ENCODE results near the gene MAP7D3. TPM values are rescaled to one million over a fixed set of nuclear protein-coding genes. Genes with fewer than 3 reads are reported as not detected.

The MAP7D3 gene
- total RNA-seq, 1 experiment from 2014 or later: 15.0 TPM

DNA sequence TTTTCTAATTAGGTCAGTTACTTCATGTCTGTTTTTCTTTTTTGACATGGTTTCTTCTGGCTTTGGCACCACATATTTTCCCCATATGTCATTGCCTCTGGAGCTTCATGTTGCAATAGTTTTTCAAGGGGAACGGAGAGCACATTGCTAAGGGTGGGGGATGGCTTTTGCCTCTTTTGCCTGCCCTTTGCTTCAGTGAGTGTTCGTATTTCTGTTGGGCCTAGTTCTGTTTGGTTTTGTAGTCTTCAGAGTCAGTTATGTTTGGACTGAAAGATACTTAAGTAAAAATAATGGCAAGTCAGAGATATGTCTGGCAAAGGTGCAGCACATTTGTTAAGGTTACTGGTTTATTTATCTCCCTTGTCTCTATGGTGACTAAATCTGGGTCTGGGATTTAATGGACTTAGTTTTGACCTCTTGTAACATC is 74.8 kb downstream of the MAP7D3 start:
- DNase-seq (ENCODE audit: low read depth, low spot score): no peak
- Histone ChIP-seq H3K27me3 (ENCODE audit: insufficient read depth, low read length) (no peaks in the 10 kb centered on the region), H2AFZ (ENCODE audit: low read depth, low read length, poor library complexity, severe bottlenecking) (no peak overlapping the region), H3K9me3 (ENCODE audit: control insufficient read depth in 1 of 2, insufficient read depth in 1 of 2, low read depth in 1 of 2, low read length in 2 of 2) (no peaks in the 10 kb centered on the region), H3K4me1 (ENCODE audit: control insufficient read depth in 1 of 2, insufficient read depth in 2 of 2, low read length in 2 of 2) (no peaks in the 10 kb centered on the region), H3K36me3 (ENCODE audit: control insufficient read depth in 1 of 2, insufficient read depth in 2 of 2, low read length in 2 of 2) (no peaks in the 10 kb centered on the region), H3K9me2 (ENCODE audit: insufficient read depth) (no peaks in the 10 kb centered on the region), H3K9ac (ENCODE audit: low read length) (no peak overlapping the region), H3K4me2 (ENCODE audit: low read length) (no peak overlapping the region), H3K27ac (ENCODE audit: low read depth, low read length) (no peak overlapping the region), H3K79me2 (ENCODE audit: insufficient read depth, low read length) (no peaks in the 10 kb centered on the region), H3K4me3 (replicated peaks in 1 of 2; ENCODE audit: low read depth in 1 of 2, low read length in 2 of 2) (no peak overlapping the region), H4K20me1 (ENCODE audit: insufficient read depth) (no peaks in the 10 kb centered on the region)
- RAD21 ChIA-PET (ENCODE audit: low non-redundant PET in 1 of 2, low total read pairs in 2 of 2, uncharacterized antibody in 2 of 2, unreplicated experiment in 2 of 2): no interaction called here
- no TSS peak for BruUV-seq (replicated peaks)
- intact Hi-C loops (cut with micrococcal nuclease): no loop called here
- CTCF ChIA-PET: no interaction called here
- POLR2A ChIA-PET: no interaction called here
- no peak for ATAC-seq
- no peak for TF ChIP-seq TCF7L2 (IDR thresholded peaks at IDR 0.05; ENCODE audit: borderline replicate concordance, extremely low read depth, insufficient read depth, insufficient read length)
- no peak for TF ChIP-seq EGR1 (IDR thresholded peaks at IDR 0.05; ENCODE audit: low read depth)
- TF ChIP-seq POLR2AphosphoS5 (IDR thresholded peaks at IDR 0.05; ENCODE audit: low read depth, low read length): no peak
- no peak for TF ChIP-seq EZH2phosphoT487 (IDR thresholded peaks at IDR 0.05; ENCODE audit: borderline replicate concordance)
- TF ChIP-seq ATF3 (IDR thresholded peaks at IDR 0.05): no peak

DNA sequence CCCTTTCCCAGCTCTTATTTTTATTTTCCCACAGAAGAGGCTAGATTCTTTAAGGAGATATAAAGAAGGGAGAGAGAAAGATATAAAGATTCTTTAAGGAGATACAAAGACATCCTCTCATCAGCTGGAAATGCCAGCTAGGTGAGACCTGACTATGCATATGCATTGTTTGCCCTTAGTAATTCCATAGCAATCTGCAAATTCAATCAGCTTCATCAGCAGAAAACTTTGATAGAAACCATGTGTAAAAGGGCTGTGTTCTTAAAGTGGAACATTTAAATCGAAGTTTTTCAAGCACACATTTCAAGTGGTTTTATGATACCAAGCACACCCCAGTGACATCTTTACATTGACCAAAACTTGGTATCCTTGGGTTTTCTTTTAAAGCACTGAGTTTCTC is 79.8 kb downstream of the MAP7D3 start:
- intact Hi-C loops (cut with micrococcal nuclease): no loop called here
- H3K36me3 ChIP-seq (ENCODE audit: control insufficient read depth in 1 of 2, insufficient read depth in 2 of 2, low read length in 2 of 2): no peaks in the 10 kb centered on the region
- H3K79me2 ChIP-seq (ENCODE audit: insufficient read depth, low read length): no peaks in the 10 kb centered on the region
- H3K4me1 ChIP-seq (ENCODE audit: control insufficient read depth in 1 of 2, insufficient read depth in 2 of 2, low read length in 2 of 2): peaks cover 0 to 8% of the 10 kb centered on the region in 2 experiments; a peak in 1 of 4 replicates
- BruUV-seq (replicated peaks): no TSS peak
- no peaks in the 10 kb centered on the region for H3K9me2 ChIP-seq (ENCODE audit: insufficient read depth)
- ATAC-seq (no peak), DNase-seq (ENCODE audit: low read depth, low spot score) (no peak)
- no peak overlapping the region for H3K4me2 ChIP-seq (ENCODE audit: low read length)
- POLR2A ChIA-PET: no interaction called here
- H4K20me1 ChIP-seq (ENCODE audit: insufficient read depth): no peaks in the 10 kb centered on the region
- H3K9me3 ChIP-seq (ENCODE audit: control insufficient read depth in 1 of 2, insufficient read depth in 1 of 2, low read depth in 1 of 2, low read length in 2 of 2): no peaks in the 10 kb centered on the region
- TF ChIP-seq REST (IDR thresholded peaks at IDR 0.05; ENCODE audit: low read depth): no peak
- TF ChIP-seq EGR1 (IDR thresholded peaks at IDR 0.05; ENCODE audit: low read depth): no peak
- TF ChIP-seq SIN3A (IDR thresholded peaks at IDR 0.05; ENCODE audit: low read depth): no peak
- TF ChIP-seq, protein P1, sequence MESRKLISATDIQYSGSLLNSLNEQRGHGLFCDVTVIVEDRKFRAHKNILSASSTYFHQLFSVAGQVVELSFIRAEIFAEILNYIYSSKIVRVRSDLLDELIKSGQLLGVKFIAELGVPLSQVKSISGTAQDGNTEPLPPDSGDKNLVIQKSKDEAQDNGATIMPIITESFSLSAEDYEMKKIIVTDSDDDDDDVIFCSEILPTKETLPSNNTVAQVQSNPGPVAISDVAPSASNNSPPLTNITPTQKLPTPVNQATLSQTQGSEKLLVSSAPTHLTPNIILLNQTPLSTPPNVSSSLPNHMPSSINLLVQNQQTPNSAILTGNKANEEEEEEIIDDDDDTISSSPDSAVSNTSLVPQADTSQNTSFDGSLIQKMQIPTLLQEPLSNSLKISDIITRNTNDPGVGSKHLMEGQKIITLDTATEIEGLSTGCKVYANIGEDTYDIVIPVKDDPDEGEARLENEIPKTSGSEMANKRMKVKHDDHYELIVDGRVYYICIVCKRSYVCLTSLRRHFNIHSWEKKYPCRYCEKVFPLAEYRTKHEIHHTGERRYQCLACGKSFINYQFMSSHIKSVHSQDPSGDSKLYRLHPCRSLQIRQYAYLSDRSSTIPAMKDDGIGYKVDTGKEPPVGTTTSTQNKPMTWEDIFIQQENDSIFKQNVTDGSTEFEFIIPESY (IDR thresholded peaks at IDR 0.05; ENCODE audit: extremely low read depth, insufficient replicate concordance, low read length): no peak
- no peak for TF ChIP-seq CBX3 (IDR thresholded peaks at IDR 0.05; ENCODE audit: low read depth)
- TF ChIP-seq POLR2A (IDR thresholded peaks at IDR 0.05; ENCODE audit: borderline replicate concordance, extremely low read depth, insufficient read depth, insufficient read length): no peak
- H3K9ac ChIP-seq (ENCODE audit: low read length): no peak overlapping the region
- H3K27me3 ChIP-seq (ENCODE audit: insufficient read depth, low read length): no peaks in the 10 kb centered on the region
- CTCF ChIA-PET: interaction anchor here (1.3 kb wide), 1 partner anchor 9 kb away, joined by 4 read pairs; no protein-coding TSS in a partner anchor
- no peak overlapping the region for H3K27ac ChIP-seq (ENCODE audit: low read depth, low read length)
- H3K4me3 ChIP-seq (replicated peaks in 1 of 2; ENCODE audit: low read depth in 1 of 2, low read length in 2 of 2): no peak overlapping the region
- H2AFZ ChIP-seq (ENCODE audit: low read depth, low read length, poor library complexity, severe bottlenecking): no peak overlapping the region
- RAD21 ChIA-PET (ENCODE audit: low non-redundant PET in 1 of 2, low total read pairs in 2 of 2, uncharacterized antibody in 2 of 2, unreplicated experiment in 2 of 2): no interaction called here

Measured in HCT116 (cell line).